CD4-positive, alpha-beta T cell (primary cell): ENCODE data around the gene ELK1. TPM values are rescaled to one million over a fixed set of nuclear protein-coding genes. Genes with fewer than 3 reads are reported as not detected.
"Not testable (repeated sequence)": the region's sequence is repeated elsewhere in the genome, so short reads cannot be mapped to it uniquely, and the experiment has no call there.

ENCODE experiments used
- ATAC-seq: fragments of 200-7000 bp; cut with Tn5 transposase; one replicate; pipeline ENCODE4 v1.10.0; 2022; ENCODE audit warnings: mild to moderate bottlenecking; ENCODE audit not compliant: poor library complexity
- CTCF ChIA-PET: fragments of 350-600 bp; sonication (Branson Sonifier 250); formaldehyde crosslinking; loops from one replicate; lab custom pipeline; 2021; ENCODE audit warnings: antibody characterized with exemption, inconsistent platforms; lab: Charles Lee
- POLR2A ChIA-PET: fragments of 350-600 bp; sonication (Branson Sonifier 250); formaldehyde crosslinking; loops from one replicate; lab custom pipeline; 2021; ENCODE audit warnings: antibody characterized with exemption, inconsistent platforms; lab: Charles Lee
- DNase-seq, 14 experiments: peaks; one replicate each; pipeline ENCODE4 v3.0.0-alpha.2; 2013 to 2020; ENCODE audit warnings: mixed read lengths in 2 of 14
- H3K27ac ChIP-seq, 2 donors: one replicate each; pipeline versions ENCODE4 v1.5.1 to v1.7.0; 2013; ENCODE audit warnings: low read length in 2 of 2, low read depth in 1 of 2, mild to moderate bottlenecking in 1 of 2
- H3K27me3 ChIP-seq, 2 experiments: 1 replicate in 1 of 2; 2 replicates in 1 of 2; pipeline versions ENCODE4 v1.6.1 to v1.7.0; 2013; ENCODE audit warnings: low read length in 2 of 2, control low read depth in 1 of 2, mild to moderate bottlenecking in 1 of 2, moderate library complexity in 1 of 2; ENCODE audit not compliant: insufficient read depth in 2 of 2, control insufficient read depth in 1 of 2
- H3K36me3 ChIP-seq: one replicate; pipeline ENCODE4 v1.6.1; 2013; ENCODE audit warnings: low read length, control low read depth; ENCODE audit not compliant: insufficient read depth
- H3K4me1 ChIP-seq: one replicate; pipeline ENCODE4 v1.6.1; 2013; ENCODE audit warnings: low read length, control low read depth; ENCODE audit not compliant: insufficient read depth
- H3K4me3 ChIP-seq: one replicate; pipeline ENCODE4 v1.5.1; 2013; ENCODE audit warnings: mild to moderate bottlenecking, low read length, moderate library complexity
- H3K9me3 ChIP-seq, 2 experiments: 1 replicate in 1 of 2; 2 replicates in 1 of 2; pipeline versions ENCODE4 v1.6.1 to v1.7.0; 2013; ENCODE audit warnings: low read length in 2 of 2, mild to moderate bottlenecking in 2 of 2, control low read depth in 1 of 2, moderate library complexity in 1 of 2; ENCODE audit not compliant: control insufficient read depth in 1 of 2, insufficient read depth in 1 of 2
- H3K27ac Mint-ChIP-seq: one replicate; pipeline ENCODE4 v1.8.0; 2020; ENCODE audit warnings: mixed read lengths
- H3K27me3 Mint-ChIP-seq: one replicate; pipeline ENCODE4 v1.8.0; 2021; ENCODE audit warnings: mixed read lengths
- H3K36me3 Mint-ChIP-seq: one replicate; pipeline ENCODE4 v1.8.0; 2021; ENCODE audit warnings: low read depth, mixed read lengths
- H3K4me1 Mint-ChIP-seq: one replicate; pipeline ENCODE4 v1.8.0; 2021; ENCODE audit warnings: low read depth, mixed read lengths
- H3K4me3 Mint-ChIP-seq: one replicate; pipeline ENCODE4 v1.8.0; 2020; ENCODE audit warnings: mild to moderate bottlenecking, mixed read lengths
- H3K9me3 Mint-ChIP-seq: one replicate; pipeline ENCODE4 v1.8.0; 2020; ENCODE audit warnings: mixed read lengths
- CTCF ChIP-seq: fragments of 200-600 bp; IDR thresholded peaks from one replicate; pipeline ENCODE4 v1.8.0; 2022; ENCODE audit warnings: antibody characterized with exemption, mild to moderate bottlenecking
- intact Hi-C, 2 experiments: fragments of 100-400 bp; cut with DNase I in 1 of 2; cut with micrococcal nuclease in 1 of 2; formaldehyde crosslinking; loops; one replicate each; pipeline versions ENCODE4 v1.15.1 to v1.9.0; 2023 to 2025; cut with DNase I, micrococcal nuclease
- total RNA-seq, 174 experiments: library from RNA in 2 of 174; stranded (reverse) in 2 of 174; gene quantifications; one replicate each; pipeline ENCODE4 v1.2.3 and lab custom pipeline; 2021 to 2026

The ELK1 gene
- total RNA-seq, 2 experiments from 2014 or later, result 38.9 to 40.5 TPM

GRCh38 chrX:47674776-47675175 is 24.4 kb upstream of the ELK1 start:
- no peaks in the 10 kb centered on the region for H3K4me1 Mint-ChIP-seq
- ATAC-seq (no peak), DNase-seq (no peak)
- no peak overlapping the region for H3K27ac ChIP-seq
- H3K4me3 Mint-ChIP-seq, result no peak overlapping the region
- no peak overlapping the region for H3K4me3 ChIP-seq
- H3K9me3 Mint-ChIP-seq, result peaks cover 3% of the 10 kb centered on the region
- no peaks in the 10 kb centered on the region for H3K4me1 ChIP-seq
- no peaks in the 10 kb centered on the region for H3K36me3 ChIP-seq
- TF ChIP-seq CTCF, result no peak
- ChIA-PET POLR2A (no interaction called here), CTCF (no interaction called here)
- no peaks in the 10 kb centered on the region for H3K27me3 ChIP-seq
- H3K9me3 ChIP-seq, result no peaks in the 10 kb centered on the region
- no peaks in the 10 kb centered on the region for H3K36me3 Mint-ChIP-seq
- no peaks in the 10 kb centered on the region for H3K27me3 Mint-ChIP-seq
- H3K27ac Mint-ChIP-seq, result no peak overlapping the region
- intact Hi-C loops, result no loop called here

GRCh38 chrX:47665797-47666196 is 15.4 kb upstream of the ELK1 start:
- POLR2A ChIA-PET, H3K9me3 Mint-ChIP-seq, H3K27ac Mint-ChIP-seq, H3K27me3 ChIP-seq, intact Hi-C loops, H3K27ac ChIP-seq, H3K36me3 Mint-ChIP-seq, H3K4me1 Mint-ChIP-seq, H3K4me3 Mint-ChIP-seq, ATAC-seq, H3K36me3 ChIP-seq, H3K9me3 ChIP-seq, CTCF ChIA-PET, H3K27me3 Mint-ChIP-seq, DNase-seq, H3K4me1 ChIP-seq, H3K4me3 ChIP-seq: not testable (repeated sequence)

GRCh38 chrX:47664737-47665136 is 14.4 kb upstream of the ELK1 start:
- no peak for DNase-seq
- intact Hi-C loops, result no loop called here
- no peak overlapping the region for H3K4me3 ChIP-seq
- H3K4me1 Mint-ChIP-seq, result no peaks in the 10 kb centered on the region
- POLR2A ChIA-PET, result no interaction called here
- no peaks in the 10 kb centered on the region for H3K27me3 Mint-ChIP-seq
- no peaks in the 10 kb centered on the region for H3K27me3 ChIP-seq
- H3K9me3 Mint-ChIP-seq, result no peaks in the 10 kb centered on the region
- no peak overlapping the region for H3K27ac ChIP-seq
- no peak overlapping the region for H3K4me3 Mint-ChIP-seq
- H3K9me3 ChIP-seq, result no peaks in the 10 kb centered on the region
- H3K4me1 ChIP-seq, result peaks cover under 1% of the 10 kb centered on the region
- CTCF ChIA-PET, result no interaction called here
- ATAC-seq, result no peak
- TF ChIP-seq CTCF, result no peak
- no peaks in the 10 kb centered on the region for H3K36me3 ChIP-seq
- H3K27ac Mint-ChIP-seq, result no peak overlapping the region
- H3K36me3 Mint-ChIP-seq, result no peaks in the 10 kb centered on the region

- H3K4me3 Mint-ChIP-seq, result no peak overlapping the region
- TF ChIP-seq CTCF, result no peak
- DNase-seq (peak in 2 of 14 experiments; percentile 8 to 31), ATAC-seq (no peak)
- H3K9me3 ChIP-seq, result no peaks in the 10 kb centered on the region
- H3K36me3 ChIP-seq, result peaks cover 6% of the 10 kb centered on the region
- H3K9me3 Mint-ChIP-seq, result no peaks in the 10 kb centered on the region
- no peaks in the 10 kb centered on the region for H3K27me3 Mint-ChIP-seq
- H3K4me3 ChIP-seq, result no peak overlapping the region
- no peak overlapping the region for H3K27ac Mint-ChIP-seq
- no peak overlapping the region for H3K27ac ChIP-seq
- POLR2A ChIA-PET, result no interaction called here
- peaks cover 10% of the 10 kb centered on the region for H3K36me3 Mint-ChIP-seq
- H3K4me1 ChIP-seq, result peaks cover 14% of the 10 kb centered on the region
- no peaks in the 10 kb centered on the region for H3K27me3 ChIP-seq
- intact Hi-C loops, result no loop called here
- CTCF ChIA-PET, result no interaction called here
- H3K4me1 Mint-ChIP-seq, result peaks cover 14% of the 10 kb centered on the region
These were observed 11.8 kb upstream of the ELK1 start for GRCh38 chrX:47662144-47662657.
